Measurements from ENCODE around the gene CENPI. TPM values are rescaled to one million over a fixed set of nuclear protein-coding genes. Genes with fewer than 3 reads are reported as not detected.
"Not testable (repeated sequence)": the region's sequence is repeated elsewhere in the genome, so short reads cannot be mapped to it uniquely, and the experiment has no call there.

Gene CENPI, protein sequence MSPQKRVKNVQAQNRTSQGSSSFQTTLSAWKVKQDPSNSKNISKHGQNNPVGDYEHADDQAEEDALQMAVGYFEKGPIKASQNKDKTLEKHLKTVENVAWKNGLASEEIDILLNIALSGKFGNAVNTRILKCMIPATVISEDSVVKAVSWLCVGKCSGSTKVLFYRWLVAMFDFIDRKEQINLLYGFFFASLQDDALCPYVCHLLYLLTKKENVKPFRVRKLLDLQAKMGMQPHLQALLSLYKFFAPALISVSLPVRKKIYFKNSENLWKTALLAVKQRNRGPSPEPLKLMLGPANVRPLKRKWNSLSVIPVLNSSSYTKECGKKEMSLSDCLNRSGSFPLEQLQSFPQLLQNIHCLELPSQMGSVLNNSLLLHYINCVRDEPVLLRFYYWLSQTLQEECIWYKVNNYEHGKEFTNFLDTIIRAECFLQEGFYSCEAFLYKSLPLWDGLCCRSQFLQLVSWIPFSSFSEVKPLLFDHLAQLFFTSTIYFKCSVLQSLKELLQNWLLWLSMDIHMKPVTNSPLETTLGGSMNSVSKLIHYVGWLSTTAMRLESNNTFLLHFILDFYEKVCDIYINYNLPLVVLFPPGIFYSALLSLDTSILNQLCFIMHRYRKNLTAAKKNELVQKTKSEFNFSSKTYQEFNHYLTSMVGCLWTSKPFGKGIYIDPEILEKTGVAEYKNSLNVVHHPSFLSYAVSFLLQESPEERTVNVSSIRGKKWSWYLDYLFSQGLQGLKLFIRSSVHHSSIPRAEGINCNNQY
- total RNA-seq, result 10 to 100 TPM; 19.6 to 20.6 TPM

- CTCF ChIA-PET, result interaction anchor here (0.7 to 1.0 kb wide), 3 partner anchors 10 to 252 kb away, joined by 3 to 4 read pairs (median 4); no protein-coding TSS in a partner anchor
Measured at GRCh38 chrX:101097546-101098453, at the start of gene CENPI. CENPI (plus strand) TSS chrX:101098204; CDS start chrX:101101071, 2,867 bp downstream.

DNA sequence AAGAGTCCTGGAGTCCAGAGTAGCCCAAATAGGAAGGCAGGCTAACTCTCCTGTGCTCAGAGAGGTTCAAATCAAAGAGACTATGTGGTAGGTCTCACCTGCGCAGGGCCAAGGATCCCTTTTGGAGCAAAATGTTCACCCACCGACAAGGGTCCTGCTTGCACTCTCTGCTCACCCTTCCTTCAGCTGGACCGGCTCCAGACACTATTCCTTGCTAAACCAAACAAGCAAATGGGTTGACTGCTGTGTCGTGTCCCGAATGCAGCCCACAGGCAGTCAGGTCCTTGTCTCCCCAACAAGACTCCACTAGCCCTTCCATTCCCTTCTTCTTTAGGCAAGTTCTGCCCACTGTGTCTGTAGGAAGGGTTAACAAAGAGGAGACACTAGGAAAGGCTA lies 46.9 kb upstream of the CENPI start:
- Mint-ChIP-seq H3K9me3 (ENCODE audit: low read depth) (no peaks in the 10 kb centered on the region), H3K4me1 (peaks cover 26% of the 10 kb centered on the region), H3K4me3 (peak overlapping the region; percentile 83), H3K27ac (peak overlapping the region; percentile 94), H3K27me3 (no peaks in the 10 kb centered on the region), H3K36me3 (ENCODE audit: low read depth) (peaks cover 13% of the 10 kb centered on the region)
- DNase-seq, result no peak
- ATAC-seq, result no peak
- CTCF ChIA-PET, result no interaction called here
- intact Hi-C loops (cut with DNase I, micrococcal nuclease), result loop anchor here (1.0 to 5.0 kb wide), 9 partner anchors 47 to 356 kb away; partner anchors contain the start of genes CENPI (in 1 of the 2), CSTF2 (in 1 of the 2), GLA (in 1 of the 2) and HNRNPH2 (in 1 of the 2)
- POLR2A ChIA-PET, result no interaction called here

More at GRCh38 chrX:101097546-101098453, at the start of gene CENPI:
- intact Hi-C loops (cut with DNase I, micrococcal nuclease), result loop anchor here (1.0 to 5.0 kb wide), 9 partner anchors 45 to 310 kb away; partner anchors contain the start of genes RPL36A (in 2 of the 2), TIMM8A (in 2 of the 2), CSTF2 (in 1 of the 2) and GLA (in 1 of the 2)
- peak; percentile 99 for ATAC-seq
- Mint-ChIP-seq H3K4me3 (peak within 1 kb of the TSS; percentile 79), H3K27ac (peak within 1 kb of the TSS; percentile 85), H3K27me3 (no peaks in the 10 kb centered on the region), H3K4me1 (peaks cover 19% of the 10 kb centered on the region), H3K9me3 (ENCODE audit: low read depth) (no peaks in the 10 kb centered on the region), H3K36me3 (ENCODE audit: low read depth) (peaks cover 13% of the 10 kb centered on the region)
- DNase-seq, result peak; percentile 95
- POLR2A ChIA-PET, result interaction anchor here (0.6 to 0.7 kb wide), 2 partner anchors 18 to 333 kb away, joined by 3 to 4 read pairs; no protein-coding TSS in a partner anchor

GRCh38 chrX:101051549-101052302 lies 46.3 kb upstream of the CENPI start, which contains the start of gene TRMT2B:
TRMT2B (minus strand) TSS chrX:101052111; CDS start chrX:101042289, 9,822 bp downstream.
- ChIA-PET CTCF (no interaction called here), POLR2A (no interaction called here)
- H3K27me3 Mint-ChIP-seq, result no peaks in the 10 kb centered on the region
- no peaks in the 10 kb centered on the region for H3K9me3 Mint-ChIP-seq (ENCODE audit: low read depth)
- peak; percentile 88 for ATAC-seq
- H3K4me3 Mint-ChIP-seq, result peak within 1 kb of the TSS; percentile 83
- peaks cover 29% of the 10 kb centered on the region for H3K4me1 Mint-ChIP-seq
- peak within 1 kb of the TSS; percentile 94 for H3K27ac Mint-ChIP-seq
- DNase-seq, result peak; percentile 90
- intact Hi-C loops (cut with DNase I, micrococcal nuclease), result loop anchor here (1.0 to 5.0 kb wide), 10 partner anchors 47 to 356 kb away; partner anchors contain the start of genes CENPI (in 2 of the 2), CSTF2 (in 1 of the 2), GLA (in 1 of the 2) and HNRNPH2 (in 1 of the 2)
- H3K36me3 Mint-ChIP-seq (ENCODE audit: low read depth), result peaks cover 13% of the 10 kb centered on the region

- intact Hi-C loops (cut with DNase I, micrococcal nuclease); H3K36me3 Mint-ChIP-seq (ENCODE audit: low read depth); H3K9me3 Mint-ChIP-seq (ENCODE audit: low read depth); H3K4me3 Mint-ChIP-seq; POLR2A ChIA-PET; ATAC-seq; CTCF ChIA-PET; H3K27me3 Mint-ChIP-seq; DNase-seq: not testable (repeated sequence)
- H3K4me1 Mint-ChIP-seq, result peaks cover 13% of the 10 kb centered on the region
- peak overlapping the region; percentile 40 for H3K27ac Mint-ChIP-seq
Measured at GRCh38 chrX:101056551-101056950, 41.5 kb upstream of the CENPI start.

DNA sequence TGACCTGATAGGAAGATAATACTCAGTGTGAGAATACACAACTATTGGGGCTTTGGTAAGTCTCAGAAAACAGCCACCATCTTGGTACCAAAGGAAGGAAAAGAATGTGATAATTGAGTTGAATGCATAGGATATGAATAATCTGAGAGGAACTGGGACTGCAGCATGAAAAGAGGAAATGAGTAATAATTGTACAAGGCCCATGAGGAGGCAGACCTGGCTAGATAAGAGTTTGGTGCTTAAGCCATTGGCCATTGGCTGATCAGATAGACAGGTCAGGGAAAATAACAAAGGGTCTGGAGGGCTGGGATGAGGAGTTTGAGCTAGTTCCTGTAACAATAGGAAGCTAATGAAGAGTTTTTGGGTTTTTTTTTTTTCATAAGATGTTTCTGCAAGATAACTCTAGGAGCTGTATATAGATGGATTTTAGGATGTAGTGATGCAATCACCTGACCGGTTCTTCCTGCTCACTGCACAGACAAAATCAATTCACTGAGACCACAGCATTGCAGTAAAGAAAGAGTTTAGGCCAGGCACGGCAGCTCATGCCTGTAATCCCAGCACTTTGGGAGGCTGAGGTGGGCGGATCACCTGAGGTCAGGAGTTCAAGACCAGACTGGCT lies 40.8 kb upstream of the CENPI start:
- CTCF ChIA-PET, result no interaction called here
- peaks cover 11% of the 10 kb centered on the region for H3K4me1 Mint-ChIP-seq
- ATAC-seq (peak; percentile 82), DNase-seq (peak; percentile 6)
- H3K27ac Mint-ChIP-seq, result peak overlapping the region; percentile 40
- no peaks in the 10 kb centered on the region for H3K36me3 Mint-ChIP-seq (ENCODE audit: low read depth)
- H3K4me3 Mint-ChIP-seq, result no peak overlapping the region
- POLR2A ChIA-PET, result no interaction called here
- H3K27me3 Mint-ChIP-seq, result no peaks in the 10 kb centered on the region
- H3K9me3 Mint-ChIP-seq (ENCODE audit: low read depth), result no peaks in the 10 kb centered on the region
- intact Hi-C loops (cut with DNase I, micrococcal nuclease), result no loop called here

DNA sequence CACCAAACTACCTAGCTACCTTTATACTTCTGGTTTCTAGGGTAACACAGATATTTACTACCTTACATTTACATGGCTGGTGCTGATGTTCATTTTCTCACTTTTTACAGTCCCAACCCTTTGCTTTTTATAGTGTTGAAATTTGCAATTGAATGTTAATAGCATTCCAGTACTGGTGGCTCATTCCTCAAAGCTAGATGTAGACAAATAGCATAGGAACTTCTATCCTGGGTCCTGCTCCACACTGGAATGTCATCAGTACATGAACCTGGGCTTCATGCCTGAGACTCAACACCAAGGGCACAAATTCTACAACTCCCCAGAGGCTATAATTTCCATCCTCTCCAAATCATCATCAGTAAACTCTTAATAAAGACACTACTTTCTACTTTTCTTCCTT lies 35.8 kb upstream of the CENPI start:
- no peaks in the 10 kb centered on the region for H3K9me3 Mint-ChIP-seq (ENCODE audit: low read depth)

GRCh38 chrX:101071582-101071981 lies 26.4 kb upstream of the CENPI start:
- ChIA-PET POLR2A (no interaction called here), CTCF (no interaction called here)
- no peaks in the 10 kb centered on the region for H3K27me3 Mint-ChIP-seq
- H3K36me3 Mint-ChIP-seq (ENCODE audit: low read depth), result no peaks in the 10 kb centered on the region
- H3K4me1 Mint-ChIP-seq, result no peaks in the 10 kb centered on the region
- ATAC-seq, result no peak
- no peaks in the 10 kb centered on the region for H3K9me3 Mint-ChIP-seq (ENCODE audit: low read depth)
- no peak overlapping the region for H3K27ac Mint-ChIP-seq
- DNase-seq, result no peak
- no peak overlapping the region for H3K4me3 Mint-ChIP-seq
- intact Hi-C loops (cut with DNase I, micrococcal nuclease), result no loop called here

More for the DNA sequence above, 35.8 kb upstream of the CENPI start:
- Mint-ChIP-seq H3K4me3 (no peak overlapping the region), H3K27ac (no peak overlapping the region), H3K27me3 (no peaks in the 10 kb centered on the region), H3K36me3 (ENCODE audit: low read depth) (no peaks in the 10 kb centered on the region), H3K4me1 (peaks cover 1% of the 10 kb centered on the region)
- intact Hi-C loops (cut with DNase I, micrococcal nuclease), result no loop called here
- ChIA-PET CTCF (no interaction called here), POLR2A (no interaction called here)
- DNase-seq (no peak), ATAC-seq (no peak)

DNA sequence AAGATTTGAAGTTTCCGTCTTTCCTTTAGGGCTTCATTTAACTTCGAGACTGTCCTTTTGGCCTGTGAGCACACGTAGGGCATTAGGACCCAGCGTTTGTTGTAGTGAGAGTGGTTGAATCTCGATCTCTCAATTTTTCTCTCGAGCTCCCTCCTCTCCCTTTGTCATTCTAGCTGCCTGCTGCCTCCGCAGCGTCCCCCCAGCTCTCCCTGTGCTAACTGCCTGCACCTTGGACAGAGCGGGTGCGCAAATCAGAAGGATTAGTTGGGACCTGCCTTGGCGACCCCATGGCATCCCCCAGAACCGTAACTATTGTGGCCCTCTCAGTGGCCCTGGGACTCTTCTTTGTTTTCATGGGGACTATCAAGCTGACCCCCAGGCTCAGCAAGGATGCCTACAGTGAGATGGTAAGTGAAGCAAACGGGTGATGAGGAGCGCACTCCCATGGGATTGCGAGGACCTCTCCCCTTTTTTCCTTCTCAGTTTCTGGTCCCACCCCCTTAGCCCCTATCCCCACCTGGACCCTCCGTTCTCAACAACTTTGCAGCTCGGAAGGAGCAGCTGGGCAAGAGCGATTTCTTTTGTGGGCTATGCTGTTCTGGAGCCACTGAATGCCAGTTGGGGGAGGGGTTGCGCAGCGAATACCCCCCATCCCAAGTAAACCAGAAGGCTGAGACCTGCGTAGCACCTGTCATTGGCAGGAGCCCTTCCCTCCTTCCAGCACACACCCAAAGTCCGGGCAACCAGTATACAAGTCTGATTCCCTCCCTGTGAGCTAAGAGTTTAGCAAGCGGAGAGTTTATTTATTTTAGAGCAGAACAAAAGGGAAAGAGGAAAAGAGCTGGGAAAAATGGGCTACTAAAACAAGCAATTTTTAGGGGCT lies 19.0 kb upstream of the CENPI start, which contains the start of gene TMEM35A:
Gene TMEM35A, plus strand, starts transcription at position 164 of the 883 bp plus-strand sequence. Its CDS starts 124 bp downstream, at position 288.
- Mint-ChIP-seq H3K27ac (no peak within 1 kb of the TSS), H3K9me3 (ENCODE audit: low read depth) (no peaks in the 10 kb centered on the region), H3K4me3 (no peak within 1 kb of the TSS), H3K4me1 (peaks cover 8% of the 10 kb centered on the region), H3K27me3 (peaks cover 14% of the 10 kb centered on the region), H3K36me3 (ENCODE audit: low read depth) (no peaks in the 10 kb centered on the region)
- POLR2A ChIA-PET, result no interaction called here
- CTCF ChIA-PET, result no interaction called here
- no peak for ATAC-seq
- intact Hi-C loops (cut with DNase I, micrococcal nuclease), result no loop called here
- DNase-seq, result no peak

DNA sequence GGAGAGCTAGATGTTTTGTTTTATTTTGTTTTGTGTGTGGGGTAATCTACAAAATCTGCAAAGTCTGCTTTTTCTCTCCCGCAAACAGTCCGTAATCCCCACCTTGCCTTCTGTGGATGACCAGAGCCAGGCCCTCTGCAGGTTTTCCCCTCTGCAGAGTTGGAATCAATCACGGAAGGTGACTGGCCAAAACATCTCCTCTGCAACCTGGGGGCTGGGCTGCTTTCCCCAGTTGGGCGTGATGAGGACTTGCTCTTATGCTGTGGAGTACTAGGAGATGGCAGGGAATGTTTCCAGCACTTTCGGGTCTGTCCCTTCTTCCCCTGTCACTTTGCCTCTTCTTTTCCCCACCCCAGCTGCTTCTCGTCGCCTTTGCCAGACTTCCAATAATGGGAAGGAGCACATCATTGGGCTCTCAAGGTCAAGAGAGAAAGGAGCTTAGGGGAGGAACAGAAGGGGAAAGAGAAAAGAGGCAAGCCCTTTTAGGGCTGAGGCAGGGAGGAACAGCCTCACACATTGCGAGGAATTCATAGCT lies 18.2 kb upstream of the CENPI start:
- DNase-seq (no peak), ATAC-seq (no peak)
- POLR2A ChIA-PET, result interaction anchor here (0.6 kb wide), 1 partner anchor 18 kb away, joined by 3 read pairs; the partner anchor contains the start of gene CENPI
- Mint-ChIP-seq H3K9me3 (ENCODE audit: low read depth) (no peaks in the 10 kb centered on the region), H3K4me3 (no peak overlapping the region), H3K27me3 (peaks cover 14% of the 10 kb centered on the region), H3K36me3 (ENCODE audit: low read depth) (no peaks in the 10 kb centered on the region), H3K27ac (no peak overlapping the region), H3K4me1 (peaks cover 8% of the 10 kb centered on the region)
- CTCF ChIA-PET, result no interaction called here
- intact Hi-C loops (cut with DNase I, micrococcal nuclease), result no loop called here

All from activated CD4-positive, alpha-beta T cell treated with anti-CD3 and anti-CD28 coated beads for 36 hours (primary cell).